ENCODE measurements around the gene AK8. TPM values are rescaled to one million over a fixed set of nuclear protein-coding genes. Genes with fewer than 3 reads are reported as not detected.

Gene AK8
- total RNA-seq, 1 experiment from 2014 or later: 0.88 TPM

- no peaks in the 10 kb centered on the region for H3K4me1 ChIP-seq
- Mint-ChIP-seq H3K4me1 (ENCODE audit: low read depth, unreplicated experiment) (peaks cover 15% of the 10 kb centered on the region), H3K27ac (ENCODE audit: unreplicated experiment) (no peak overlapping the region), H3K36me3 (ENCODE audit: insufficient read depth, unreplicated experiment) (no peaks in the 10 kb centered on the region), H3K9me3 (ENCODE audit: unreplicated experiment) (no peaks in the 10 kb centered on the region), H3K4me3 (ENCODE audit: unreplicated experiment) (no peak overlapping the region), H3K27me3 (ENCODE audit: insufficient read depth, unreplicated experiment) (no peaks in the 10 kb centered on the region)
- peak in 1 of 2 experiments; percentile 5 for DNase-seq
- TF ChIP-seq CTCF (IDR thresholded peaks at IDR 0.05; ENCODE audit: insufficient read depth in 1 of 2, low read depth in 1 of 2, low read length in 1 of 2, severe bottlenecking in 1 of 2, unreplicated experiment in 1 of 2): no peak
- POLR2A ChIA-PET: no interaction called here
- no peaks in the 10 kb centered on the region for H3K27me3 ChIP-seq (replicated peaks; ENCODE audit: control insufficient read depth, insufficient read depth, low read length)
- CTCF ChIA-PET: no interaction called here
- no peaks in the 10 kb centered on the region for H3K9me3 ChIP-seq
- no peaks in the 10 kb centered on the region for H3K36me3 ChIP-seq (ENCODE audit: control insufficient read depth, insufficient read depth, low read length)
- H3K4me3 ChIP-seq (ENCODE audit: low read depth, low read length): no peak overlapping the region
- no TSS peak for BruUV-seq (replicated peaks)
- intact Hi-C loops (cut with micrococcal nuclease; ENCODE audit: unreplicated experiment): no loop called here
Measured at GRCh38 chr9:132757016-132757415, 121.1 kb downstream of the AK8 start.

GRCh38 chr9:132756214-132756845 is 121.8 kb downstream of the AK8 start:
- Histone ChIP-seq H3K36me3 (ENCODE audit: control insufficient read depth, insufficient read depth, low read length) (no peaks in the 10 kb centered on the region), H3K27me3 (replicated peaks; ENCODE audit: control insufficient read depth, insufficient read depth, low read length) (no peaks in the 10 kb centered on the region), H3K9me3 (no peaks in the 10 kb centered on the region), H3K4me1 (no peaks in the 10 kb centered on the region), H3K4me3 (ENCODE audit: low read depth, low read length) (no peak overlapping the region)
- no peaks in the 10 kb centered on the region for H3K9me3 Mint-ChIP-seq (ENCODE audit: unreplicated experiment)
- DNase-seq: peak in 1 of 2 experiments; percentile 7
- CTCF ChIA-PET: interaction anchor here (0.7 kb wide), 1 partner anchor 668 kb away, joined by 3 read pairs; no protein-coding TSS in a partner anchor
- POLR2A ChIA-PET: no interaction called here
- peaks cover 15% of the 10 kb centered on the region for H3K4me1 Mint-ChIP-seq (ENCODE audit: low read depth, unreplicated experiment)
- no peak overlapping the region for H3K4me3 Mint-ChIP-seq (ENCODE audit: unreplicated experiment)
- H3K27me3 Mint-ChIP-seq (ENCODE audit: insufficient read depth, unreplicated experiment): no peaks in the 10 kb centered on the region
- intact Hi-C loops (cut with micrococcal nuclease; ENCODE audit: unreplicated experiment): no loop called here
- BruUV-seq (replicated peaks): no TSS peak
- no peaks in the 10 kb centered on the region for H3K36me3 Mint-ChIP-seq (ENCODE audit: insufficient read depth, unreplicated experiment)
- TF ChIP-seq CTCF (IDR thresholded peaks at IDR 0.05; ENCODE audit: insufficient read depth in 1 of 2, low read depth in 1 of 2, low read length in 1 of 2, severe bottlenecking in 1 of 2, unreplicated experiment in 1 of 2): no peak
- H3K27ac Mint-ChIP-seq (ENCODE audit: unreplicated experiment): no peak overlapping the region

- no peaks in the 10 kb centered on the region; the same call in 1 of the 2 replicates for H3K4me1 ChIP-seq
- no peaks in the 10 kb centered on the region for H3K27me3 ChIP-seq (replicated peaks; ENCODE audit: control insufficient read depth, insufficient read depth, low read length)
- H3K9me3 ChIP-seq: no peaks in the 10 kb centered on the region
- no TSS peak for BruUV-seq (replicated peaks)
- peak in 1 of 2 experiments; percentile 6 for DNase-seq
- Mint-ChIP-seq H3K36me3 (ENCODE audit: insufficient read depth, unreplicated experiment) (no peaks in the 10 kb centered on the region), H3K27ac (ENCODE audit: unreplicated experiment) (no peak overlapping the region), H3K4me3 (ENCODE audit: unreplicated experiment) (no peak overlapping the region), H3K4me1 (ENCODE audit: low read depth, unreplicated experiment) (peaks cover 20% of the 10 kb centered on the region), H3K27me3 (ENCODE audit: insufficient read depth, unreplicated experiment) (no peaks in the 10 kb centered on the region), H3K9me3 (ENCODE audit: unreplicated experiment) (no peaks in the 10 kb centered on the region)
- POLR2A ChIA-PET: no interaction called here
- intact Hi-C loops (cut with micrococcal nuclease; ENCODE audit: unreplicated experiment): no loop called here
- H3K4me3 ChIP-seq (ENCODE audit: low read depth, low read length): no peak overlapping the region
- CTCF ChIA-PET: no interaction called here
- no peaks in the 10 kb centered on the region for H3K36me3 ChIP-seq (ENCODE audit: control insufficient read depth, insufficient read depth, low read length)
- TF ChIP-seq CTCF (IDR thresholded peaks at IDR 0.05; ENCODE audit: insufficient read depth in 1 of 2, low read depth in 1 of 2, low read length in 1 of 2, severe bottlenecking in 1 of 2, unreplicated experiment in 1 of 2): no peak
Measured at GRCh38 chr9:132755096-132755495, 123.0 kb downstream of the AK8 start.

Measured in Caco-2 (cell line).